Measurements from ENCODE around the gene PIGX. TPM values are rescaled to one million over a fixed set of nuclear protein-coding genes. Genes with fewer than 3 reads are reported as not detected.

PIGX gene
- total RNA-seq, 1 experiment from 2014 or later, result 24.6 TPM

DNA sequence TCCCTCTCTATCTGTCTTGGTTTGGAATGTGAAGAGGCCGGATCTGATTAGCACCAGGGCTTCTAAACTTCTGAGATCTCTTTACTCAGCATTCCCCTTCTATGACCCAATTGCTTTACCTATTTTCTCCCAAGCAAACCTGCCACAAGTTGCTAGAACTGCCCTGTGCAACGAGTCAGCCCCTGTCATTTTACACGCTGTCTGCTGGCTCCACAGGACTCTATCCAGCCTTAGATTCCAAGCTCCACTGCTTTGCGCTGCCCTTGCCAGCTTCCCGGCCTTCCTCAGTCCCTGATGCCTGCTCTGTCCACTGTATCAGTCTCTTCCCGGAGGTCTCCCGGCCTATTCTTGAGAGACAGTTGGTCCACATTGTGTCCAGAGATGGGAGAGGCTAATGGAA, 12.4 kb upstream of the PIGX start:
- Mint-ChIP-seq H3K9me3 (ENCODE audit: unreplicated experiment) (no peaks in the 10 kb centered on the region), H3K36me3 (ENCODE audit: insufficient read depth, unreplicated experiment) (peaks cover 5% of the 10 kb centered on the region), H3K27me3 (ENCODE audit: insufficient read depth, unreplicated experiment) (no peaks in the 10 kb centered on the region), H3K4me3 (ENCODE audit: unreplicated experiment) (no peak overlapping the region), H3K27ac (ENCODE audit: unreplicated experiment) (no peak overlapping the region), H3K4me1 (ENCODE audit: low read depth, unreplicated experiment) (no peaks in the 10 kb centered on the region)
- ChIA-PET CTCF (no interaction called here), POLR2A (no interaction called here)
- TF ChIP-seq, protein P1, sequence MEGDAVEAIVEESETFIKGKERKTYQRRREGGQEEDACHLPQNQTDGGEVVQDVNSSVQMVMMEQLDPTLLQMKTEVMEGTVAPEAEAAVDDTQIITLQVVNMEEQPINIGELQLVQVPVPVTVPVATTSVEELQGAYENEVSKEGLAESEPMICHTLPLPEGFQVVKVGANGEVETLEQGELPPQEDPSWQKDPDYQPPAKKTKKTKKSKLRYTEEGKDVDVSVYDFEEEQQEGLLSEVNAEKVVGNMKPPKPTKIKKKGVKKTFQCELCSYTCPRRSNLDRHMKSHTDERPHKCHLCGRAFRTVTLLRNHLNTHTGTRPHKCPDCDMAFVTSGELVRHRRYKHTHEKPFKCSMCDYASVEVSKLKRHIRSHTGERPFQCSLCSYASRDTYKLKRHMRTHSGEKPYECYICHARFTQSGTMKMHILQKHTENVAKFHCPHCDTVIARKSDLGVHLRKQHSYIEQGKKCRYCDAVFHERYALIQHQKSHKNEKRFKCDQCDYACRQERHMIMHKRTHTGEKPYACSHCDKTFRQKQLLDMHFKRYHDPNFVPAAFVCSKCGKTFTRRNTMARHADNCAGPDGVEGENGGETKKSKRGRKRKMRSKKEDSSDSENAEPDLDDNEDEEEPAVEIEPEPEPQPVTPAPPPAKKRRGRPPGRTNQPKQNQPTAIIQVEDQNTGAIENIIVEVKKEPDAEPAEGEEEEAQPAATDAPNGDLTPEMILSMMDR (IDR thresholded peaks at IDR 0.05; ENCODE audit: insufficient read depth in 1 of 2, low read depth in 1 of 2, low read length in 1 of 2, severe bottlenecking in 1 of 2, unreplicated experiment in 1 of 2), result no peak
- no peak overlapping the region for H3K4me3 ChIP-seq (ENCODE audit: low read depth, low read length)
- intact Hi-C loops (cut with micrococcal nuclease; ENCODE audit: unreplicated experiment), result no loop called here
- DNase-seq, result no peak
- H3K9me3 ChIP-seq, result no peaks in the 10 kb centered on the region
- no peaks in the 10 kb centered on the region for H3K4me1 ChIP-seq
- no peaks in the 10 kb centered on the region for H3K27me3 ChIP-seq (replicated peaks; ENCODE audit: control insufficient read depth, insufficient read depth, low read length)
- no TSS peak for BruUV-seq (replicated peaks)
- no peaks in the 10 kb centered on the region for H3K36me3 ChIP-seq (ENCODE audit: control insufficient read depth, insufficient read depth, low read length)

DNA sequence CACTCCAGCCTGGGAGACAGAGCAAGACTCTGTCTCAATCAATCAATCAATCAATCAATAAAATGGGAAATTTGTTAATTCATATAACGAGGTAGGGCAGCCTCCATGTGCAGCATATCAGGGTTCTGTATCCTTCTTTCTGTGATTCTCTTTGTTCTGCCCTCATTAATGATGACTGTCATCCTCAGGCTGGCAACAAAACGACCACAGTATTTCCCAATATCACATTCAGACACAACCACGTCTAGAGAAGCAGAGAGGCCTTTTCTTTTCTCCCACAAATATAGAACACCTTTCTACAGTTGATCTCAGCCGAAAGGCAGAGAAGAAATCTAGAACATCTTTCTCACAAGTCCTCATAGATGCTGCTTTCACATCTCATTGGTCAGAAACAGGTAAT, 11.4 kb upstream of the PIGX start:
- Mint-ChIP-seq H3K4me3 (ENCODE audit: unreplicated experiment) (no peak overlapping the region), H3K27ac (ENCODE audit: unreplicated experiment) (no peak overlapping the region), H3K4me1 (ENCODE audit: low read depth, unreplicated experiment) (no peaks in the 10 kb centered on the region), H3K36me3 (ENCODE audit: insufficient read depth, unreplicated experiment) (peaks cover 5% of the 10 kb centered on the region), H3K9me3 (ENCODE audit: unreplicated experiment) (no peaks in the 10 kb centered on the region), H3K27me3 (ENCODE audit: insufficient read depth, unreplicated experiment) (no peaks in the 10 kb centered on the region)
- Histone ChIP-seq H3K27me3 (replicated peaks; ENCODE audit: control insufficient read depth, insufficient read depth, low read length) (no peaks in the 10 kb centered on the region), H3K9me3 (no peaks in the 10 kb centered on the region), H3K4me3 (ENCODE audit: low read depth, low read length) (no peak overlapping the region), H3K36me3 (ENCODE audit: control insufficient read depth, insufficient read depth, low read length) (no peaks in the 10 kb centered on the region), H3K4me1 (no peaks in the 10 kb centered on the region)
- DNase-seq, result no peak
- intact Hi-C loops (cut with micrococcal nuclease; ENCODE audit: unreplicated experiment), result no loop called here
- TF ChIP-seq, protein P1 (IDR thresholded peaks at IDR 0.05; ENCODE audit: insufficient read depth in 1 of 2, low read depth in 1 of 2, low read length in 1 of 2, severe bottlenecking in 1 of 2, unreplicated experiment in 1 of 2), result no peak
- POLR2A ChIA-PET, result no interaction called here
- CTCF ChIA-PET, result no interaction called here
- BruUV-seq (replicated peaks), result no TSS peak

- DNase-seq, result no peak
- H3K27ac Mint-ChIP-seq (ENCODE audit: unreplicated experiment), result no peak overlapping the region
- intact Hi-C loops (cut with micrococcal nuclease; ENCODE audit: unreplicated experiment), result no loop called here
- Histone ChIP-seq H3K27me3 (replicated peaks; ENCODE audit: control insufficient read depth, insufficient read depth, low read length) (no peaks in the 10 kb centered on the region), H3K9me3 (no peaks in the 10 kb centered on the region), H3K4me3 (ENCODE audit: low read depth, low read length) (no peak overlapping the region), H3K36me3 (ENCODE audit: control insufficient read depth, insufficient read depth, low read length) (no peaks in the 10 kb centered on the region), H3K4me1 (no peaks in the 10 kb centered on the region)
- POLR2A ChIA-PET, result no interaction called here
- H3K27me3 Mint-ChIP-seq (ENCODE audit: insufficient read depth, unreplicated experiment), result no peaks in the 10 kb centered on the region
- TF ChIP-seq, protein P1 (IDR thresholded peaks at IDR 0.05; ENCODE audit: insufficient read depth in 1 of 2, low read depth in 1 of 2, low read length in 1 of 2, severe bottlenecking in 1 of 2, unreplicated experiment in 1 of 2), result no peak
- BruUV-seq (replicated peaks), result no TSS peak
- no peaks in the 10 kb centered on the region for H3K36me3 Mint-ChIP-seq (ENCODE audit: insufficient read depth, unreplicated experiment)
- H3K9me3 Mint-ChIP-seq (ENCODE audit: unreplicated experiment), result no peaks in the 10 kb centered on the region
- H3K4me1 Mint-ChIP-seq (ENCODE audit: low read depth, unreplicated experiment), result no peaks in the 10 kb centered on the region
- CTCF ChIA-PET, result no interaction called here
- no peak overlapping the region for H3K4me3 Mint-ChIP-seq (ENCODE audit: unreplicated experiment)
Observed at GRCh38 chr3:196706327-196706726, 5.8 kb upstream of the PIGX start.

All from Caco-2 (cell line).